HFF-Myc (cell line): ENCODE results near the gene CCDC134.

Source experiments
- DNase-seq: peaks from one replicate; pipeline ENCODE4 v3.0.0-alpha.2; 2011; ENCODE audit warnings: low read depth; ENCODE audit errors: extremely low read depth
- H3K4me3 ChIP-seq: replicated peaks from 2 replicates; pipeline ENCODE4 v1.5.1; 2011; ENCODE audit warnings: low read depth, mild to moderate bottlenecking, control low read depth, low read length
- CTCF ChIP-seq: IDR thresholded peaks from 2 replicates; pipeline ENCODE4 v1.5.1; 2012; ENCODE audit warnings: mild to moderate bottlenecking, low read depth, low read length, control low read depth; ENCODE audit errors: missing control alignments

CCDC134 gene

GRCh38 chr22:41800348-41801146 is at the start of gene CCDC134:
Gene CCDC134, plus strand, starts transcription at chr22:41800679. Its CDS starts 8,212 bp downstream, at chr22:41808891.
- TF ChIP-seq CTCF = no peak
- H3K4me3 ChIP-seq = peak within 1 kb of the TSS; percentile 85
- DNase-seq = peak; percentile 48

- H3K4me3 ChIP-seq = no peak overlapping the region
- no peak for TF ChIP-seq CTCF
- DNase-seq = no peak
These were observed 48.2 kb upstream of the CCDC134 start for GRCh38 chr22:41752011-41752970.

DNA sequence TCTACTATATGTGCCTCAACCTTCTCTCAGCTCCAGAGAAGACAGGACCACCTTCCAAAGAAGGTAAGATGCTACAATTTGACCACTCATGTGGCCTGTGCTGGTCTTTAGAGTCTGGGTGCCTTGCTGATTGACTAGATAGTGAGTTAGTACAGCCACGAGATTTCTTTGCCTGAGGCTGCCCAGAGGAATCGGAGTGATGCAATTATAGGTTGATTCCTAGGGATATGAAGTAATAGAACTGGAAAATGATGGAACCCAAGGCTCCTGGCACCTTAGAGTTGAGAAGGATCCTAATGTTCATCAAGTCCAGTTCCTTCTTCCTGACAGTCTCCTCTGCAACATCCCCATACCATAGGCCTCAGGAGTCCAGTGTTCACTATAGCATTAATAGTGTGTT is 46.5 kb upstream of the CCDC134 start:
- no peak for DNase-seq
- H3K4me3 ChIP-seq = no peak overlapping the region
- no peak for TF ChIP-seq CTCF

- DNase-seq = no peak
- H3K4me3 ChIP-seq = no peak overlapping the region
These were observed 43.0 kb upstream of the CCDC134 start for GRCh38 chr22:41757502-41757901.

GRCh38 chr22:41758231-41758630 is 42.2 kb upstream of the CCDC134 start:
- TF ChIP-seq CTCF = no peak
- H3K4me3 ChIP-seq = no peak overlapping the region
- DNase-seq = no peak

More at GRCh38 chr22:41757502-41757901, 43.0 kb upstream of the CCDC134 start:
- no peak for TF ChIP-seq CTCF

DNA sequence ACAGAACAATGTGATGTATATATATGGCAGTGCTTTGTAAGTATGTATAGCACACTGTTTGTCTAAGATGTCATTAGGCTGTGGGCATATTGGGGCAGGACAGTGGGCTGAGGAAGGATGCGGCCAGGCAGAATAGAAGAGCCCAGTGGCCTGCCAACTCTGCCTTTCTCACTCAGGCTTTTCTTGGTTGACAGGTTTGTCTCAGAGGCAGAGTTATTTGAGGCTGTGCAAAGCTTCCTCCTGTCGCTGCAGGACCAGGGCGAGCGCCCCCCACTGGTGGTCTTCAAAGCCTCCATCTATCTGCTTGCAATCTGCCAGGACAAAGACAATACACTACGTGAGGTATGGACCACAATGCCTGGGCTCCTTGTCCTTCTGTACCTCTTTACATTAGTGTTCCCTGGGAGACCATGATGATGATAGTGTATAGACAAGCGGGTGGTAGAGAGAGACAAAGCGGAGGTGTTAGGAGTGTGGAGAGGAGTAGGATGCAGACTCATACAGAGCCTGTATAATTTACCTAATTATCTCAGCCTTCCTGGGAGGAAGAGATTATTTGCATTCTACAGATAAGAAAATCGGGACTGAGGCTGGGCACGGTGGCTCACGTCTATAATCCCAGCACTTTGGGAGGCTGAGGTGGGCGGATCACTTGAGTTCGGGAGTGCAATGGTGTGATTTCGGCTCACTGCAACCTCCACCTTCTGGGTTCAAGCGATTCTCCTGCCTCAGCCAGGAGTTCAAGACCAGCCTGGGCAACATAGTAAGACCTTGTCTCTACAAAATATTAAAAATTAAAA is 37.3 kb upstream of the CCDC134 start:
- no peak overlapping the region for H3K4me3 ChIP-seq
- peak; percentile 63 for TF ChIP-seq CTCF
- no peak for DNase-seq
